ENCODE measurements around the gene KSR1.
"Not testable (repeated sequence)": the region's sequence is repeated elsewhere in the genome, so short reads cannot be mapped to it uniquely, and the experiment has no call there.

KSR1 gene

DNA sequence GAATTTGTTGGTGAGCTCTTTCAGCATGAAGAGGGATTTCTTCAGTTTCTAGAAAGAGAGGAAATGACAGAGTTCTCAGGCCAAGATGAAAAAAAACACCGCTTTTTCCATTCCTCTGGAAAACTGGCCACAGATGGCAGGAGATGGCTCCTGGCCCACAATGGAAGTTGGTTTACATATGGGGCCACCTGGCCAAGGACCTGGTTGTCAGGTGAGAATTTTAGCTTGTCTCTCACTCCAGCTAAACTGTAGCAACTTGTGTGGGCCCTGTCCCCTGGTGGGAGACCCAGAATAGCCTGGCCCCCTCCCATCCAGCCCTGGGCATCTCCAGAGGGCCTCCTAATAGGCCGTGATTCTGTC, 208.3 kb downstream of the KSR1 start:
- no peak for DNase-seq (ENCODE audit: low read depth in 1 of 2, low spot score in 1 of 2)
- TF ChIP-seq JUND (IDR thresholded peaks at IDR 0.05; ENCODE audit: low read depth) = no peak
- in situ Hi-C loops (cut with HindIII; ENCODE audit: low pct_unique_long_range_greater_than_20kb, low sequenced_read_pairs) = no loop called here

DNA sequence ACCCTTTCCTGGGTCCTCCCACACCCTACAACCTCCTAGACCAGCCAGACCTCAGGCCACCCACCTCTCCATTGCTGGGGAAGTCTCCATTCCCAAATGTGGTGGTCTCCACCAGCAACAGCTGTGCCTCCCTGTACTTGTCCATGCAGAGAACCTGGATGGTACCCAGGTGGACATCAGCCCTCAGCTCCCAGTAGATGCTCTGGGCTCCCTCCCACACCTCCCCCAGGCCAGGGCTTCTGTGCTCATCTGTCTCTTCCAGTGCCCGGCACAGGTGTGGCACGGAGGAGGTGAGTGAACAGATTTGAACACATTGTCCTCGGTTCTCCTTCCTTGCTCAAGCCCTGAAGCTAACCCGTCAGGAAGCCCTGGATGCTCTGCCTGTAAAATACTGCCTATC, 209.3 kb downstream of the KSR1 start:
- no peak for TF ChIP-seq JUND (IDR thresholded peaks at IDR 0.05; ENCODE audit: low read depth)
- no peak for DNase-seq (ENCODE audit: low read depth in 1 of 2, low spot score in 1 of 2)
- in situ Hi-C loops (cut with HindIII; ENCODE audit: low pct_unique_long_range_greater_than_20kb, low sequenced_read_pairs) = no loop called here

- DNase-seq (ENCODE audit: low read depth in 1 of 2, low spot score in 1 of 2); in situ Hi-C loops (cut with HindIII; ENCODE audit: low pct_unique_long_range_greater_than_20kb, low sequenced_read_pairs): not testable (repeated sequence)
Measured at GRCh38 chr17:27666270-27666669, 210.0 kb downstream of the KSR1 start.

DNA sequence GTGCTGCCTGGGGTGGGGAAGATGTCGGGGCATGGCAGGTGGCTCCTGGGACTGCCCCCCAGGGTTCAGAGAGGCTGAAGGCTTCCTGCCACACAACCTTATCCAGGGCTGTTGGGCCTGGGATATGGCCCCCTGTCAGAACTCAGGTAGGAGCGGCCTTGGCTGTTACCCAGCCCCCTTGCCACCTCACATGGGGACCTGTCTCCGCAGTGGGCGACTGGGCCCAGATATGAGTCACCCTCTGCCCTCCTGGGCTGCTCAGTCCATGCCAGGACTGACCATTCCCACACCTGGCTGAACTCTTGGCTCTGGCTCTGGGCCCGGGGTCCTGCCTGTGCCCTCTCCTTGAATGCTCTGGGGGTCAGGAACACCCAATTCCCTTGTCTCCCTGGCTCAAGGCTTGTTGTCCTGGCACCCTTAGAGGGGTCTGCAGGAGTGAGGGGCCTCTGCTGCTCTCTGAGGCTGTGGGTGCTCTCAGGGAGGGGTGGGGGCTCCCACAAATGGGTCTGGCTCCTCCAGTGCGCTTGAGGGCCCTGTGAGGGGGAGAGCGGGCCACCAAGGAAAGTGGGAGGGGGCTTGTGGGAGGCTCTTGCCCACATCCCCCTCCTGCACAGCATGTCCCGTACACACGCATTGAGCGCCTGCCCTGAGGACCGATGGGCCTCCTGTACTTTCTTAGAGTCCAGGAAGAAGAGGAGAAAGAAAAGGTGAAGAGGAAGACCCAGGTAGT, 210.7 kb downstream of the KSR1 start:
- in situ Hi-C loops (cut with HindIII; ENCODE audit: low pct_unique_long_range_greater_than_20kb, low sequenced_read_pairs) = no loop called here
- TF ChIP-seq JUND (IDR thresholded peaks at IDR 0.05; ENCODE audit: low read depth) = no peak
- no peak for DNase-seq (ENCODE audit: low read depth in 1 of 2, low spot score in 1 of 2)

DNA sequence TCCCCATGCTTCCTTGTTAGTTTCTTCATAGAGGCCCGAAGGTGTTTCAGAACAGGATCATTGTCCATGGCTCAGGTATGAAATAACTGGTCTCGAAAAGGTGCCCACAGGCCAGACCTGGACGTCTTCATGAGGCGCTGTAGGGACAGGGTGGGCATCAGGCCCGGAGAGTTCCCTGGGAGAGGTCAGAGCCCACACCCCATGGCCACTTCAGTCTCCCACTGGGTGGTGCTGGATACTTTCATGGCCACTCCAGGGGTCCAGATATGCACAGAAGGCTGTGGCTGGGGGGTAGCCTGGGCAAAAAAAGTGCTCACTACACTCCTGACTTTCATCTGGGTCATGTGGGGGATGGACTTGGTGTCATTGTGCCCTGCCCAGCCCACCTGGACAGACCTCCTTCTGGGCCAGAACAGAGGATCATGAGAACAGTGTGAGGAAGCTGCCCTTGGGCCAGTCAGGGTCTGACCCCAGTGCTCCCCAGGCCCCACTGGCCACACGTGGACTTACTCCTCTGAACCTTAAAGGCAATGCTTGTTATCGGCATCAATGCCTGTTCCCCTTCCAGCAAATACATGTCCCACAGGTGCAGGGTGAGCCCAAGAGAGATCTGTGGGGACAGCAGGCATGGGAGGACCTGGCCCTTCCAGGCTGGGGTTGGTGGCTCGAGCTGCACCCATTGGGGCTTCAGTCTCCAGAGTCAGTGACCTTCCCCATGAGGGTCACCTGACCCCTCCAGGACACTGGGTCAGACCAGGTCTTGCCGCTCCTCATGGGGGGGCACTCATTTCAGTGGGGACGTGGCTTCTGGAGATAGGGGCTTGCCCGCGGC, 211.6 kb downstream of the KSR1 start:
- DNase-seq (ENCODE audit: low read depth in 1 of 2, low spot score in 1 of 2) = no peak
- in situ Hi-C loops (cut with HindIII; ENCODE audit: low pct_unique_long_range_greater_than_20kb, low sequenced_read_pairs) = no loop called here
- no peak for TF ChIP-seq JUND (IDR thresholded peaks at IDR 0.05; ENCODE audit: low read depth)

- DNase-seq (ENCODE audit: low read depth in 1 of 2, low spot score in 1 of 2) = no peak
- in situ Hi-C loops (cut with HindIII; ENCODE audit: low pct_unique_long_range_greater_than_20kb, low sequenced_read_pairs) = no loop called here
- no peak for TF ChIP-seq JUND (IDR thresholded peaks at IDR 0.05; ENCODE audit: low read depth)
Measured at GRCh38 chr17:27668488-27668823, 212.2 kb downstream of the KSR1 start.

GRCh38 chr17:27669136-27669535, 212.9 kb downstream of the KSR1 start:
- DNase-seq (ENCODE audit: low read depth in 1 of 2, low spot score in 1 of 2) = no peak
- in situ Hi-C loops (cut with HindIII; ENCODE audit: low pct_unique_long_range_greater_than_20kb, low sequenced_read_pairs) = no loop called here
- TF ChIP-seq JUND (IDR thresholded peaks at IDR 0.05; ENCODE audit: low read depth) = no peak

DNA sequence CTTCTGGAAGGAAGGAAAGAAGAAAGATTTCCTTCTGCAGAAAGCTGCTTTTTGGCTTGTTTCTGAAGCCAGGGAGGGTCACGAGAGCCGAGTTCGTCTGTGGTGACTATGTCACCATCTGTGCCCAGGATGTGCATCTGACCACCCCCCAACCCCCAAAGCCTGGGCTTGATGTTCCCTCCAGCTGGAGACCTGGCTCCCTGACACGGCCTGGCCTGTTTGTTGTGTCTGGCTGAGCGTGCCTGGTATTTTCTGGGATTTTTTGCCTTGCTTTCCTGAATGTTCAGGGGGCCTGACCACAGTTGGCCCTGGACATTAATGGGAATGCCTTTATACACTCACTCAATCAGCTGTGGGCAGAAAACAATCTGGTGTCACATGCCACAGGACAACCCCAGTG, 213.6 kb downstream of the KSR1 start:
- no peak for DNase-seq (ENCODE audit: low read depth in 1 of 2, low spot score in 1 of 2)
- no peak for TF ChIP-seq JUND (IDR thresholded peaks at IDR 0.05; ENCODE audit: low read depth)
- in situ Hi-C loops (cut with HindIII; ENCODE audit: low pct_unique_long_range_greater_than_20kb, low sequenced_read_pairs) = no loop called here

GRCh38 chr17:27670791-27671590, 214.7 kb downstream of the KSR1 start:
- no peak for TF ChIP-seq JUND (IDR thresholded peaks at IDR 0.05; ENCODE audit: low read depth)
- in situ Hi-C loops (cut with HindIII; ENCODE audit: low pct_unique_long_range_greater_than_20kb, low sequenced_read_pairs) = no loop called here

GRCh38 chr17:27671591-27671910, 215.3 kb downstream of the KSR1 start:
- TF ChIP-seq JUND (IDR thresholded peaks at IDR 0.05; ENCODE audit: low read depth) = no peak
- in situ Hi-C loops (cut with HindIII; ENCODE audit: low pct_unique_long_range_greater_than_20kb, low sequenced_read_pairs) = no loop called here
- DNase-seq (ENCODE audit: low read depth in 1 of 2, low spot score in 1 of 2) = no peak

More at GRCh38 chr17:27670791-27671590, 214.7 kb downstream of the KSR1 start:
- no peak for DNase-seq (ENCODE audit: low read depth in 1 of 2, low spot score in 1 of 2)

- in situ Hi-C loops (cut with HindIII; ENCODE audit: low pct_unique_long_range_greater_than_20kb, low sequenced_read_pairs); DNase-seq (ENCODE audit: low read depth in 1 of 2, low spot score in 1 of 2): not testable (repeated sequence)
Measured at GRCh38 chr17:27671977-27672480, 215.8 kb downstream of the KSR1 start.

DNA sequence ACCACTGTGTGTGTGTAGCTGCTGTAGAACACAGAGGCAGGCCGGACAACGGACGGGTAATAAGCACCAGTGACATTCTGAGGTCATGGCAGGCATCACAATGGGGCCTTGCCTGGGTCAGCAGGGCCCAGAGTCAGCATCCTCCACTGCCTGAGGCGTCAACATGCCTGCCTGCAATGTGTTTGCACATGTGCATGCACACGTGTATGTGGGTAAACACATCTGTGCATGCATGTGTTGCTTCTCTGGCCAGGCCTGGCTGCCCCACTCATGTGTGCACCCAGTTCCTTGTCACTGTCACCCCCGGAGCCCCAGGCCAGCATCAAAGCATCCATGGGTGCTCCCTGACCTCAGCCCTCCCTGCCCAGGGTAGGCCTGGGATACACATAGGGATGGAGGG, 218.1 kb downstream of the KSR1 start:
- in situ Hi-C loops (cut with HindIII; ENCODE audit: low pct_unique_long_range_greater_than_20kb, low sequenced_read_pairs) = no loop called here
- no peak for TF ChIP-seq JUND (IDR thresholded peaks at IDR 0.05; ENCODE audit: low read depth)
- no peak for DNase-seq (ENCODE audit: low read depth in 1 of 2, low spot score in 1 of 2)

All from T47D (cell line).